GM18498 (cell line): ENCODE measurements around the gene SPINT2.
A peak's percentile ranks its signal among the peaks of the same experiment; 100 is the strongest.

Experiments
- ATAC-seq: cut with Tn5 transposase; IDR thresholded peaks from one replicate; pipeline ENCODE4 v1.9.1; 2021; ENCODE audit warnings: mild to moderate bottlenecking, moderate library complexity; ENCODE audit not compliant: unreplicated experiment

The SPINT2 gene

DNA sequence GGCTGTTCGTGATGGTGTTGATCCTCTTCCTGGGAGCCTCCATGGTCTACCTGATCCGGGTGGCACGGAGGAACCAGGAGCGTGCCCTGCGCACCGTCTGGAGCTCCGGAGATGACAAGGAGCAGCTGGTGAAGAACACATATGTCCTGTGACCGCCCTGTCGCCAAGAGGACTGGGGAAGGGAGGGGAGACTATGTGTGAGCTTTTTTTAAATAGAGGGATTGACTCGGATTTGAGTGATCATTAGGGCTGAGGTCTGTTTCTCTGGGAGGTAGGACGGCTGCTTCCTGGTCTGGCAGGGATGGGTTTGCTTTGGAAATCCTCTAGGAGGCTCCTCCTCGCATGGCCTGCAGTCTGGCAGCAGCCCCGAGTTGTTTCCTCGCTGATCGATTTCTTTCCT, 27.5 kb downstream of the SPINT2 start:
- no peak for ATAC-seq

DNA sequence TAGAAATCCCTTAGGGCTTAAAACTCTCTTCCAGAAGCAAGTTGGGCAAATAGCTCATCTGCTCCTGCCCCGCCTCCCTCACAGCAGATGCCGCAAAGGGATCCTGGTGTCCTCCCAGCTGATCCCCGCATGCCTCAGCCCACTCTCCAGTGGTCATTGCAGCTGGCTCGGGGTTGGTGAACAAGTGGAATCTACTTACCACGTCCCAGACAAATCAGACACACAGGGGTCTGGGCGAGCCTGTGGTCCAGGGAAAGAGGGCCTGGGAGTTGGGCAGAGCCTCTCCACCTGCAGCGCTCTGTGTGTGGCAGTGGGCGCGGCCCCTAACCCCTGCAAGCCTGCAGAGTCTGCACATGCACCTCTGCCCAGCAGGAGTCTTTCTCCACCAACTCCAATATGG, 28.9 kb downstream of the SPINT2 start:
- ATAC-seq, result no peak

DNA sequence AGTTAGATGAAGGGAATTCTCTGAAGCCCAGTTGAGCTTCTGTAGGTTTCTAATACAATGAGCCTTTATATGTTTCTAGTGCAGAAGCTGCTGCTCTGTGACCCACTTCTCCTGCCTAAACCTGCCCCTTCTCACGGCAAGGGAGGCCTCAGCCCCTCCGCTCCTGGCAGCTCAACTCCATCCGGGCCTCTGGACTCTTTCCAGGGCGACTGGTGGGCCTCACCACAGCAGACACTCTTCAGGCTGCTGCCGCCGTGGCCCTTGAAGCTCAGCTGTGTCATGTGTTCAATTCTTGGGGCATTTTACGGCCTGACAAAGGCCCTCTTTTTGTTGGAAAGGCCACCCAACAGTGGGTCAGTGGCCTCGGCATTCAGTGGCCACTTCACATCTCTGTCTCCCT, 29.7 kb downstream of the SPINT2 start:
- no peak for ATAC-seq

DNA sequence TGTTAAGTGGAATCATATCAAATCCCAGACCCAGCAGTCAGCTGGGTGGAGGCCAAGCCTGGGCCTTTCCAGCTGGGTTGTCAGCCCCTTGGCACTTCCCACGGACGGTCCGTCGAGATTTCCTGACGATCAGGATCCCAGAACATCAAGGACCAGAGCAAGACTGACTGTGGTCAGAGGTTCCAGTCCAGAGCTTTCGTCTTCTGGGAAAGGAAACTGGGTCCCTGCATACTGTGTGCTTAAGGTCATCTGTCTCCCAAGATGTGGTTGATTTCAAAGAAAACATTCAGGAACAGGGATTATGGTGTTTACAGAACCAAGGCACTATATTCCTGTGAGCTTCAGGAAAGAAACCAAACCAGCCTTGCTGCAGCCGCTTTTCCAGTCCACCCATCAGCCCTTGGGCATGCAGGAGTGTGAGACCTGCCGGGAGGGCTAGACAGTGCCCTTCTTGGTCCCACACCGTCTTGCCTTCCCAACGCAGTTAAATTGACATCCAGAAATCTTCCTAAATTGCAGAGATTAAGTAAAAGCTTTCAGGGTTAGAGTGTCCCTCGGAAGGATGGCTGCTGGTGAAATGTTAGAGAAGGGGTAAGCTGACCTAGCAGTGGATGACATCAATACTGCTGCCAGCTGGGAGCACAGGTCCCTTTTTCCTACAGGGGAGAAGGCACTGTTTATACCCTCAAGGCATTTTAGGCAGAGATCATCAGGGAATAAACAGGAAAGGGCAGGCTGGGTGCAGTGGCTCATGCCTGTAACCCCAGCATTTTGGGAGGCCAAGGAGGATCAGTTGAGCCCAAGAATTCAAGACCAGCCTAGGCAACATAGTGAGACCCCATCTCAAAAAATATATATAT, 34.7 kb downstream of the SPINT2 start:
- no peak for ATAC-seq

DNA sequence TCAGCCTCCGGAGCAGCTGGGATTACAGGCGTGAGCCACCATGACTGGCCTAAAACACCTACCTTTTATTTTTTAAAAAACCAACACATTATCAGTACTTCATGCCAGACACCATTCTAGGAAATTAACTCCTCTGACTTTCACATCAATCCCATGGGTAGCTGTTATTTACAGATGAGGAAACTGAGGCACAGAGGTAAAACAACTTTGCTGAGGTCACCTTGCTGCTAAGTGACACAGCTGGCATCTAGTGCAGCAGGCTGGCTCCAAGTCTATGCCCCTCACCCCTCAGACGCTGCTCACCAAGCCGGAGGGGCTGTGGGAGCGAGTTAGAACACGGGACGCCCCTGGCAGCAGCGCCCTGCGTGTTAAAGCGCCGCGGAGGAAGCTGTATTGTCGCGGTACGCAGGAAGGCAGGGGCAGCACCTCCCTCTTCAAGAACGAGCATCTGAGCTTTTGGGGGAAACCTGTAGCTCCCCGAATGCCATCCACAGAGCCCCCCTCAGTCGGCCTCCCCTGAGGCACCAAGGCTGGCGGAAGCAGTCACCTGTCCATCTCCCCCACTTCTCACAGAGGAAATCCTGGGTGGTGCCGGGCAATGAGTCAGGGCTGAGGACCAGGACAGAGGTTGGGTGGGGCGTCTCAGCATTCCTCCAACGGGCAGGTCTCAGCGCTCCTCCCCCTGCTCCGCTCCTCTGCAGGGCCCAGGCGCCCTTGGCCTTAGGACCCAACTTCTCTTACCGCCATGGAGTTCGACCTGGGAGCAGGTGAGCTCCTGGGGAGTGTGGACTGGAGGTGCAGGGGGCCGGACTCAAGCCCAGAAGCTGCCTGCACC, 39.4 kb downstream of the SPINT2 start, which contains the start of gene C19orf33:
TSS of gene C19orf33 (plus strand) at position 735 of the 835 bp plus-strand sequence. CDS start at position 746, 11 bp downstream.
- ATAC-seq, result no peak

DNA sequence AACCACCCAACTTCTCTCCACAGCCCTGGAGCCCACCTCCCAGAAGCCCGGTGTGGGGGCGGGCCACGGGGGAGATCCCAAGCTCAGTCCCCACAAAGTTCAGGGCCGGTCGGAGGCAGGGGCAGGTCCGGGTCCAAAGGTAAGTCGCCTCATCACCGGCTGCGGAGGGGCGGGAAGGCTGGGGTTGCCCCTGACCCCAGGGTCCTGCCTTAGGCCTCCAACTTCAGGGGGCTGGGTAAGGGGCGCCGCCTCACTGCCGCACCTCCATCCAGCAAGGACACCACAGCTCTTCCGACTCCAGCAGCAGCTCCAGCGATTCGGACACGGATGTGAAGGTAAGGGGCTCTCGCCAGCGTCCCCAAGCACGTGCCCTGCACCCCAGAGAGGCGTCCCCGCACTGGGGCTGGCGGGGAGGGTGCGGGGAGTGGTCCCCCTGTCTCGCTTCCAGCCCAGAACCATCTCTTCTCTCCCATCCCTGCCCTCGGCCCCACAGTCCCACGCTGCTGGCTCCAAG, 40.0 kb downstream of the SPINT2 start:
- no peak for ATAC-seq

DNA sequence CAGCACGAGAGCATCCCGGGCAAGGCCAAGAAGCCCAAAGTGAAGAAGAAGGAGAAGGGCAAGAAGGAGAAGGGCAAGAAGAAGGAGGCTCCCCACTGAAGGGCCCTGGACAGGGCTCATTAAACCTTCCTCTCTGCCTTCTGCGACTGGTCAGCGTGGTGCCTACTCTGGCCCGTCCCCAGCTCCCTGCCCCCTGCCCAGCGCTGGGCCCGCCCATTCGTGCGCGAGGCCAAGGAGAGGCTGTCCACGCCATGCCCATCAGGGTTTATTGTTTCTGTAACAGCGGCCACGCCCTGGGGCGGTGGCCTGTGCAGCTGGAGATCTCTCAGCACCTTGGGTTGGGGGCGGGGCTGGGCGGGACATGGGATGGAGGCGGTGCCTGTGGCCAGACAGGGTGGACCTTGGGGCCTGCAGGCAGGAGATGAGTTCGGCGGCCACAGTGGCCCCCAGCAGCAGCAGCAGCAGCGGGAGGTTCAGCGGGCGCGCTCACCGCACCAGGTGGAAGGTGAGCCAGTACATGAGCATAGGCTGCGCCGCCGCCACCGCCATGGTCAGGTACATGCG, 40.6 kb downstream of the SPINT2 start:
- ATAC-seq, result no peak

DNA sequence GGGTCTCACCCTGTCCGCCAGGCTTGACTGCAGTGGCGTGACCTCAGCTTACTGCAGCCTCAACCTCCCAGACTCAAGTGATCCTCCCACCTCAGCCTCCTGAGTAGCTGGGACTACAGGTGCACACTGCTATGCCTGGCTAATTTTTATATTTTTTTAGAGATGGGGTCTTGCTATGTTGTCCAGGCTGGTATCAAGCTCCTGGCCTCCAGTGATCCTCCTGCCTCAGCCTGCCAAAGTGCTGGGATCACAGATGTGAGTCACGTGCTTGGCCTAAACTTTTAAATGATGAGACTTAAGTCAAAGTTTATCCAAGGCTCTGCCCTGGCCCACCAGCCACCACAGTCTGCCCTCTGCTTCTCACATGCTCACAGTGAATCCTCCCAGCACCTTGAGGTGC, 41.9 kb downstream of the SPINT2 start:
- ATAC-seq, result no peak

DNA sequence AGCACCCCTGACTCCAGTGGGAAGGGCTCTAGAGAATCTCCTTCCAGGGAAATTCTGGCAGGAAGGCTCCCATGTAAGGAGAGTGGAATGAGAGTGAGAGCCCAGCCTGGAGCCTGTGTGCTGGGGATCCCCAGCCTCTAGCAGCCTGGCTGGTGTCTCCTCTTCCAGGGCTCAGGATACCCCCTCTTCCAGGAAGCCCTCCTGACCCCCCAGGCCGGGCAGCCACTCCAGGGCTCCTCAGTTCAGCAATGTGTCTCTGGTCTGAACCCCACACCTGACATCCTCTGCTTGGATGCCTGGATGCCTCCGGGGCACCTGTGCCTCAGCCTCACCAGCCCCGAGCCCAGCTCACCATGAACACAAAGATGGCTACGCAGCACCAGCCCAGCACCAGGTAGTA, 42.7 kb downstream of the SPINT2 start:
- ATAC-seq, result no peak

DNA sequence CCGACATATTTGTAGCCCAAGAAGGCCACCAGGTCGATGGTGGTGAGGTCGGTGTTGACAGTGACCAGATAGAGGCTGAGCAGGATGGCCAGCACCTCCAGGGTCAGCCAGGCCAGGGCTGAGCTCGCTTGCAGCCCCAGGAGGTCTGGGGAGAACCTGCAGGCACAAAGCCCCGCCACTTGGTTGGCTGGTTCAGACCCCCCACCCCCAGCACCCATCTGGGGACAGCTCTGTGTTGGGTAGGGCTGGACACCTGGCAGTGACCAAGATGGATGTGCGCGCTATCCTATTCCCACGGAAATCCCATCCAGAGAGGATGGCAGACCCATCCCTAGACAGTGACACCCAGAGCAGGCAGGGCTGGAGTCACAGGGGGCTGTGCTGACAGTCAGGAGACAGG, 43.2 kb downstream of the SPINT2 start:
- ATAC-seq, result no peak

DNA sequence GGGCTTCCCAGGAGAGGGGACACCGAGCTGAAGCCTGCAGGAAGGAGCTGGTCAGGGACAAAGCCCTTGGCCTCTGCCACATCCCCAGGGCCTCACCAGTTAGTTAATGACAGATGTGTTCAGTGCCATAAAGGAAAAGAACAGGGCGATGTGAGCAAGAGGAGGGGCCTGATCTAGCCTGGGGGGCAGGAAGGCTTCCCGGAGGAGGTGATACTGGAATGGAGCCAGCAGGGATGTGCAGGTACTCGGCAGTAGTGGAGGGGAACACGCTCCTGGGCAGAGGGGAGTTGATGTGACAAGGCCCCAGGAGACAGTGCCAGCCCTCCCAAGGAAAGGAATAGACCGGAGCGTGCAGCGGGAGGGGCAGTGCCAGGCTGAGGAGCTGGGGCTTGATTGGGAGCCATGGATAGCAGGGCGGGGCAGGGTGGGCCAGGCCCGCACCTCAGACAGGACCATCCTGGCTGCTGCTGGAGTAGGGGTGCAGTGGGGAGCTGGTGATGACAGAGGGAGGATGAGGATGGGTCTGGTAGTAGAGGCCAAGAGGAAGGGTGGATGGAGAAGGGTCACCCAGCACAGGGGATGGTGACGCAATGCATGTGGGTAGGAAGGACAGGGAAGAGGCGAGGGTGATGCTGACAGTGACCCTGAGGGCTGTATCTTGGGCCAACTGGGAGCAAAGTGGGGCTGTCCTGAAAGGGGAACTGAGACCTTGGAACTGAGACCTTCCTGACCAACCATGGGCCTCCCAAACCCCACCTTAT, 43.8 kb downstream of the SPINT2 start:
- ATAC-seq, result no peak

DNA sequence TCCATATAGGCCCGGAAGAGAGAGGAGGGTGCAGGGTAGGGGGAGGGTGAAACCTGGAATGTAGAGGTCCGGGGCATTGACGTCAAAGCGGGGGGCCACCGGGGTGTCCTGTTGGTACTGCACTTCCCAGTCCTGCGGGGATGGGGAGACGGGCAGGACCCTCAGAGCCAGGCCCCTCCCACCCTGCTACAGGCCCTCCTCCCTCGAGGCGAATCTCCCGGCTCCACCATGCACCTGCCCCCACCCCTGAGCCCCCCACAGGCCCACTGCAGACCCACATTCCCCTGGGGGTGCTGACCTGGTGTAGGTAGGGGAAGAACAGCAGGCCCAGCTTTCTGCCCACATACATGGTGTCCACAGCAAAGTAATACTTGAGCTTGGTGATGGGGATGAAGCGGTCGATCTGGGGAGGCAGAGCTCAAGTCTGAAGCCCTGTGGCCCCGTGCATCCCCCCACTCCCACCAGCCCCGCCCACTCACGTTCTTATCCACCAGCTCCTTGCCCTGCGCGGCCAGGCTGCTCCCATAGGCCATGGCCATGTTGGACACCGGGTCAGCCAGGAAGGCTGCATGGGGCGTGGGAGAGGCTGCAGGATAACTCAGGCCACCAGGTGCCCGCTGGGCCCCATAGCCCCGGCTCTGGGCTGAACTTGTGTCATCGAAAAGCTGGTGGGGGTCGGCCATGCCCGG, 44.7 kb downstream of the SPINT2 start:
- no peak for ATAC-seq

DNA sequence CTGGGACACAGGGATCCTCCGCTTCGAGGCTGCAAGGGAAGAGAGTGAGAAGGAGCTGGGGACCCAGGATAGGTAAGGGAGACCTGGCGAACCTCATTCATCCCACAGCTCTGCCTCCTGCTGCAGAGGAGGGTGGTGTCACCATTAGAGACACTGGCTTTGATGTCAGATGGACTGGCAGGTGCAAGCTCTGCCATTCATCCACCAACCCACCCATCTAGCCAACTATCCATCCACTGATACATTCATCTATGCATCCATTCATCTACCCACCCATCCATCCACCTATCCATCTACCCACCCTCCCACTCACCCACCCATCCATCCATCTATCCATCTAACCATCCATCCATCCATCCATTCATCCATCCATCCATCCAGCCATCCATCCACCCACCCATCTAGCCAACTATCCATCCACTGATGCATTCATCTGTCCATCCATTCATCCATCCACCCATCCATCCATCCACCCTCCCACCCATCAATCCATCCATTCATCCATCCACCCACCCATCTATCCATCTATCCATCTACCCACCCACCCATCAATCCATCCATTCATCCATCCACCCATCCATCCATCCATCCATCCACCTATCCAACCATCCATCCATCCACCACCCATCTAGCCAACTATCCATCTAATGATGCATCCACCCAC, 45.4 kb downstream of the SPINT2 start:
- ATAC-seq, result no peak

DNA sequence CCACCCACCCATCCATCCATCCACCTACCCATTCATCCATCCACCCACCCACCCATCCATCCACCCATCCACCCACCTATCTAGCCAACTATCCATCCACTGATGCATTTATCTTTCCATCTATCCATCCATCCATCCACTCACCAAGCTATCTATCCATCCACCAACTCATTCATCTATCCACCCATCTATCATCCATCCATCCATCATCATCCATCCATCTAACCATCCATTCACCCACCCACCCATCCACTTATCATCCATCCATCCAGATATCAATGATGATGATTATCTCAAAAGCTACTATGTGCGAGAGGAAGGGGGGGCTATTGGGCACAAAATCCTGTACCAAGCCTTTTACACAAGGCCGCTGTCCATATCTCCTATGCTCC, 45.9 kb downstream of the SPINT2 start:
- ATAC-seq, result no peak

DNA sequence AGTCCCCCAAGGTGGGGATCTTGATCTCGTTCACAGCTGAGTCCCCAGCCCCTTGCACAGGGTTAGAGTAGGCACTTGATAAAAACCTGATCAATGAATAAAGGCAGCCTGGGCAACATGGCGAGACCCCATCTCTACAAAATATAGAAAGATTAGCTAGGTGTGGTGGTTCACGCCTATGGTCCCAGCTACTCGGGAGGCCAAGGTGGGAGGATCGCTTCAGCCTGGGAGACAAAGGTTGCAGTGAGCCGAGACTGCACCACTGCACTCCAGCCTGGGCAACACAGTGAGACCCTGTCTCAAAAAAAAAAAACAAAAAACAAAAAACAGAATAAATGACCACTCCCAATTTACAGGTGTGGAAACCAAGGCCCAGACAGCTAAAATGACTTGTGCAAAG, 46.6 kb downstream of the SPINT2 start:
- ATAC-seq, result no peak

DNA sequence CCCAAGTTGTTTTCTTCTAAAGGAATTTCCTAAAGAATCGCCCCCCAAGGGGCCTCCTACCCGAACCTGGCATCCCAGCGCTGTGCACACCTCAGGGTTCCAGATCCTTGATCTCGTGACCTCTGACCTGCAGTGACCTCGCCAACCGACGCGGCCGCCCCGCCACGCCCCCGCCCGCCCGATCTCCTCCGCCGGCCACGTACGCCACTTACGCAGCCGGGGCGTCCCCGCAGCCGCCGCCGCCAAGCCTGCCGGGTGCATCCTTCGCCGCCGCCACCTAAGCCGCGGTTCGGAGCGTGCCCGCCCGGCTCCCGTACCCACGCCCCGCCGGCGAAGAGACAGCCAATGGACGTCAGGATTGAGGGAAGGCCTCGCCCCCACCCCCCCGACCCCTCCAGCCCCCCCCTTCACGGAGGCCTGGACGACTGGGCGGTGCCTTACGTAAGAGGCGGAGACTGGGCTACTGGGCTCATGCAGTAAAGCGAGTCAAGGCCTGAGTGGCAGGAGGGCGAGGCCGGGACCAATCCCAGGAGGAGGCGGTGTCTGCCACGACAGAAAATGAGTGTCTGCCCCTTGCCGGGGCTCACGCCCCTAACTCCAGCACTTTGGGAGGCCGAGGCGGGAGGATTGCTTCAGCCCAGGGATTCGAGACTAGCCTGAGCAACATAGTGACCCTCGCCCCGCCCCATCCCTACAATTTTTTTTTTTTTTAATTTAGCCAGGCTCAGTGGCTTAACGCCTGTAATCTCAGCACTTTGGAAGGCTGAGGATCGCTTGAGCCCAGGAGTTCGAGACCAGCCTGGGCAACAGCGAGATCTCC, 51.5 kb downstream of the SPINT2 start, which contains the start of gene YIF1B:
TSS of gene YIF1B (minus strand) at position 291 of the 820 bp plus-strand sequence. CDS start at position 261, 30 bp downstream.
- peak; percentile 87 for ATAC-seq

DNA sequence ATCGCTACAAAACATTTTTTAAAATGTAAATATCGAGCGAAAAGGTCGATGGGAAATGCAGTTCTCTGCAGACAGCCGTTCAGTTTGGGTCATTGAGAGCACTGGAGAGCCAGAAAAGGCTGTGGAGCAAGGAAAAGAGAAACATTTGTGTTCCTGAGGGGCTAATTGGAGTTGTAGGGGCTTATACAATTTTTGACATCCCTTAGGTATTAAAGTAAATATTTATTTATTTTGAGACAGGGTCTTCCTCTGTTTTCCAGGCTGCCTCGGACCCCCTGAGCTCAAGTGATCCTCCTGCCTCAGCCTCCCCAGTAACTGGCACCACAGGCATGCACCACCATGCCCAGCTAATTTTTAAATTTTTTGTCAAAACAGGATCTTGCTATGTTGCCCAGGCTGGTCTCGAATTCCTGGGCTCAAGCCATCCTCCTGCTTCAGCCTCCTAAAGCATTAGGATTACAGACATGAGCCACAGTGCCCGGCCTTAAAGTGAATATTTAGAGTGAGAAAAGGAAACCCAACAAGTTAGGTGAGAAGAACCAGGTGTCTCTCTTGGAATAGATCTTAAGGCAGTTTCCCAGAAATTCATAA, 52.2 kb downstream of the SPINT2 start:
- peak; percentile 10 for ATAC-seq

DNA sequence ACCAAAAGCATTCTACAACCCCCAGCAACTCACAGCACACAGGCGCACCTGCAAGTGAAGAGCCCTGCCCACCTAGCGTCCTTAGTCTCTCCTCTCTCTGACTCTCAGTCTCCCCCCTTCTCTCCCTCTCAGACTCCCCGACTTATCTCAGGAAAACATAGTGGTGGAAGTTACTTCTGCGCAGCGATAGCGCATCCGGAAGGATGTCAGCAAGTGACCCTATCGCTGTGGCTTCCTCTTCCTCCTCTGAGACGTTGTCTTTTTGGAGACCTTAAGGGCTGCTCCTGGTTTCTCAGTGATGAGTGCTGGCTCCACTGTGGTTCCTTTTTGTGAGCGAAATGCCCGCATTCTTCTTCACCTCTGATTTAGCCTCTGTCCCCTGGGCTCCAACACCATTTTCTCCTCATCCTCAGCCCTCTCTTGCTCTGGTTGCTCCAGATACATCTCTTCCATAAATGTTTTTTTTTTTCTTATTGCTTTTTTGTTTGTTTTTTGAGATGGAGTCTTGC, 52.8 kb downstream of the SPINT2 start:
- ATAC-seq, result no peak
